ENCODE data around the gene NCBP1. TPM values are rescaled to one million over a fixed set of nuclear protein-coding genes. Genes with fewer than 3 reads are reported as not detected.
"Not testable (repeated sequence)": the region's sequence is repeated elsewhere in the genome, so short reads cannot be mapped to it uniquely, and the experiment has no call there.

NCBP1 gene, protein sequence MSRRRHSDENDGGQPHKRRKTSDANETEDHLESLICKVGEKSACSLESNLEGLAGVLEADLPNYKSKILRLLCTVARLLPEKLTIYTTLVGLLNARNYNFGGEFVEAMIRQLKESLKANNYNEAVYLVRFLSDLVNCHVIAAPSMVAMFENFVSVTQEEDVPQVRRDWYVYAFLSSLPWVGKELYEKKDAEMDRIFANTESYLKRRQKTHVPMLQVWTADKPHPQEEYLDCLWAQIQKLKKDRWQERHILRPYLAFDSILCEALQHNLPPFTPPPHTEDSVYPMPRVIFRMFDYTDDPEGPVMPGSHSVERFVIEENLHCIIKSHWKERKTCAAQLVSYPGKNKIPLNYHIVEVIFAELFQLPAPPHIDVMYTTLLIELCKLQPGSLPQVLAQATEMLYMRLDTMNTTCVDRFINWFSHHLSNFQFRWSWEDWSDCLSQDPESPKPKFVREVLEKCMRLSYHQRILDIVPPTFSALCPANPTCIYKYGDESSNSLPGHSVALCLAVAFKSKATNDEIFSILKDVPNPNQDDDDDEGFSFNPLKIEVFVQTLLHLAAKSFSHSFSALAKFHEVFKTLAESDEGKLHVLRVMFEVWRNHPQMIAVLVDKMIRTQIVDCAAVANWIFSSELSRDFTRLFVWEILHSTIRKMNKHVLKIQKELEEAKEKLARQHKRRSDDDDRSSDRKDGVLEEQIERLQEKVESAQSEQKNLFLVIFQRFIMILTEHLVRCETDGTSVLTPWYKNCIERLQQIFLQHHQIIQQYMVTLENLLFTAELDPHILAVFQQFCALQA
- 31.3 and 36.3 TPM in 2 replicates for total RNA-seq

DNA sequence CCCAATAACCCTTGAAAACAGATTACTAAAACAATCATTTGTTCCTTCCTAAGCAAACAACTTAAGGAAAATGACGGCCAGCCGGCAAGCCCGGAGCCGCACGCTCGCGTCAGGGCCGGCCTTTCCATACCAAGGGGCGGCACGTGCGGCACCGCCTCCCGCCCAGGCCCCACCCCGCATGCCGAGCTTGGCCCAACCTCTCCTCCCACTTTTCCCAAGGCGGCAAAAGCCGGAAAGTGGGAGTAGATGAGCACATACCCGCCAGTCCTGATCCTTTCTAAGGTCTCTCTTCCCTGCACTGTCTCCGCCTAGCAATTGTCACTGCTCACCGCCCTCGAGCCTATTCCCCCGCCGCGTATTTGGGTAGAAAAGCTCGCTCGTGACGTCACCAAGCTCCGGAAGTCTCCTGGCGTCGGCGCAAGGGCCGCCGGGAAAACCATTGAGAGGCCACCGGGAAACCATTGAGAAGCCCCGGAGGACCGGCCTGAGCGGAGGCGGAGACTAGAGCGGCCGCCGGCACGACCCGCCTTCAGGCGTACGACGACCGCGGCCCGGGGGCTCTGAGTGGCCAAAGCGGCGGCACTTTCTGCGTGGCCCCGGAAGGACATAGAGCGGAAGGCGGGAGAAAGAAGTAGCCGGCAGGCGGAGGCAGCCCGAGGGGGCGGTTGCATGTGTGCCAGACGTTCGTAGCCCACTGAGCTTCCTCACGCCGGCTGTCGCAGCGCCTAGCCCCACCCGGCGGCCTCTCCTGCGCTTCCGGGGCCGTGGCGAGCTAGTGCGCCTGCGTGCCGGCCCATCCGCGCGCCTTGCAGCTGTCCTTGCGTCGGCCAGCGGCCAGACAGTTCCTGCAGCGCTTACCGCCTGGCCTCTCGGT, at the start of gene NCBP1, which contains the start of gene TSTD2:
Gene NCBP1, plus strand, starts transcription at position 837 of the 874 bp plus-strand sequence. CDS start 61 bp downstream, outside the sequence.
Gene TSTD2, minus strand, starts transcription at position 384 of the 874 bp plus-strand sequence. CDS start 5,806 bp downstream, outside the sequence.
- TF ChIP-seq, protein P1, sequence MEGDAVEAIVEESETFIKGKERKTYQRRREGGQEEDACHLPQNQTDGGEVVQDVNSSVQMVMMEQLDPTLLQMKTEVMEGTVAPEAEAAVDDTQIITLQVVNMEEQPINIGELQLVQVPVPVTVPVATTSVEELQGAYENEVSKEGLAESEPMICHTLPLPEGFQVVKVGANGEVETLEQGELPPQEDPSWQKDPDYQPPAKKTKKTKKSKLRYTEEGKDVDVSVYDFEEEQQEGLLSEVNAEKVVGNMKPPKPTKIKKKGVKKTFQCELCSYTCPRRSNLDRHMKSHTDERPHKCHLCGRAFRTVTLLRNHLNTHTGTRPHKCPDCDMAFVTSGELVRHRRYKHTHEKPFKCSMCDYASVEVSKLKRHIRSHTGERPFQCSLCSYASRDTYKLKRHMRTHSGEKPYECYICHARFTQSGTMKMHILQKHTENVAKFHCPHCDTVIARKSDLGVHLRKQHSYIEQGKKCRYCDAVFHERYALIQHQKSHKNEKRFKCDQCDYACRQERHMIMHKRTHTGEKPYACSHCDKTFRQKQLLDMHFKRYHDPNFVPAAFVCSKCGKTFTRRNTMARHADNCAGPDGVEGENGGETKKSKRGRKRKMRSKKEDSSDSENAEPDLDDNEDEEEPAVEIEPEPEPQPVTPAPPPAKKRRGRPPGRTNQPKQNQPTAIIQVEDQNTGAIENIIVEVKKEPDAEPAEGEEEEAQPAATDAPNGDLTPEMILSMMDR (IDR thresholded peaks at IDR 0.05), result no peak
- peaks cover 47% of the 10 kb centered on the region for H3K4me1 Mint-ChIP-seq
- DNase-seq (peak; percentile 93), ATAC-seq (ENCODE audit: low read depth) (peak; percentile 92)
- H3K9me3 Mint-ChIP-seq, result no peaks in the 10 kb centered on the region
- ChIA-PET CTCF (interaction anchor here (0.7 to 2.3 kb wide), 8 partner anchors 8 to 624 kb away, joined by 3 to 14 read pairs (median 3); partner anchors contain the start of gene TDRD7), POLR2A (interaction anchor here (0.5 to 3.2 kb wide), 30 partner anchors 10 to 1758 kb away, joined by 3 to 31 read pairs (median 4); partner anchors contain the start of genes ANP32B, ERCC6L2, NANS and TBC1D2)
- H3K4me3 Mint-ChIP-seq, result peak within 1 kb of the TSS; percentile 100
- intact Hi-C loops (cut with micrococcal nuclease), result loop anchor here (1.0 to 10.0 kb wide), 12 partner anchors 18 to 1162 kb away; partner anchors contain the start of genes ANKS6, ANP32B, PRXL2C and TBC1D2
- peaks cover 19% of the 10 kb centered on the region for H3K36me3 Mint-ChIP-seq (ENCODE audit: low read depth)
- no peaks in the 10 kb centered on the region for H3K27me3 Mint-ChIP-seq
- H3K27ac Mint-ChIP-seq, result peak within 1 kb of the TSS; percentile 99

DNA sequence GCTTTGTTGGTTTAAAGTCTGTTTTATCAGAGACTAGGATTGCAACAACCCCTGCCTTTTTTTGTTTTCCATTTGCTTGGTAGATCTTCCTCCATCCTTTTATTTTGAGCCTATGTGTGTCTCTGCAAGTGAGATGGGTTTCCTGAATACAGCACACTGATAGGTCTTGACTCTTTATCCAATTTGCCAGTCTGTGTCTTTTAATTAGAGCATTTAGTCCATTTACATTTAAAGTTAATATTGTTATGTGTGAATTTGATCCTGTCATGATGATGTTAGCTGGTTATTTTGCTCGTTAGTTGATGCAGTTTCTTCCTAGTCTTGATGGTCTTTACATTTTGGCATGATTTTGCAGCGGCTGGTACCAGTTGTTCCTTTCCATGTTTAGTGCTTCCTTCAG, 48.8 kb upstream of the NCBP1 start:
- H3K9me3 Mint-ChIP-seq; H3K4me3 Mint-ChIP-seq; ATAC-seq (ENCODE audit: low read depth); intact Hi-C loops (cut with micrococcal nuclease); DNase-seq; H3K27me3 Mint-ChIP-seq; H3K36me3 Mint-ChIP-seq (ENCODE audit: low read depth); H3K4me1 Mint-ChIP-seq; CTCF ChIA-PET; H3K27ac Mint-ChIP-seq; POLR2A ChIA-PET: not testable (repeated sequence)

DNA sequence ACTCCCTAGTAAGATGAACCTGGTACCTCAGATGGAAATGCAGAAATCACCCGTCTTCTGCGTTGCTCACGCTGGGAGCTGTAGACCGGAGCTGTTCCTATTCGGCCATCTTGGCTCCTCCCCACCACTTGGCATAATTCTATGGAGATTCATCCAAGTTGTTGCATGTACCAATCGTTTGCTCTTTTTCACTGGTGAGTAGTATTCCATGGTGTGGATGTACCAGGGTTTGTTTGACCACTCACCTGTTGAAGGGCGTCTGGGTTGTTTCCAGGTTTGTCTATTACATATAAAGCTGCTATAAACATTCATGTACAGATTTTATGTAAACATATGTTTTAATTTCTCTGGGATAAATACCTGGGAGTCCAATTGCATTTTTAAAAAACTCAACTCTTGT, 46.7 kb upstream of the NCBP1 start:
- H3K36me3 Mint-ChIP-seq (ENCODE audit: low read depth); H3K27me3 Mint-ChIP-seq; intact Hi-C loops (cut with micrococcal nuclease); ATAC-seq (ENCODE audit: low read depth); H3K4me1 Mint-ChIP-seq; H3K27ac Mint-ChIP-seq; H3K9me3 Mint-ChIP-seq; H3K4me3 Mint-ChIP-seq; DNase-seq; POLR2A ChIA-PET: not testable (repeated sequence)
- CTCF ChIA-PET, result interaction anchor here (2.1 kb wide), 1 partner anchor 12 kb away, joined by 6 read pairs; no protein-coding TSS in a partner anchor

DNA sequence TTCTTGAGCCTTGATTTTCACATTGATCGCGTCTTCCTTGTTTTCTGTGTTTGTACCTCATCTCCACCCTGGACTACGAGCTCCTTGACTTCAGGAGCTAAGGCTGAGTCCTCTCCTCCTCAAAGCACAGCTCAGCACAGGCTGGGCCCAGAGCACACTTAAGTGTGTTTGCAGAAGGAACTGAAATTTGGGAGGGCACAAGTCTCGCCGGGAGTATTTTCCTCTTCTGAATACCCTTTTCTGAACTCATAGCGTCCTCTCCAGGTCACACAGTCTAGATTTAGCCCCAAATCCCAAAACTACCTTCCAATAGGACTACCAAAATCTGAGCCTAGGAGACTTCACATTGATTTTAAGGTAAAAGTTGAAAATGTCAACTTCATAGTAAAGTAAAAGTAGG, 42.1 kb upstream of the NCBP1 start:
- Mint-ChIP-seq H3K36me3 (ENCODE audit: low read depth) (peaks cover 5% of the 10 kb centered on the region), H3K4me1 (no peaks in the 10 kb centered on the region), H3K9me3 (peaks cover 2% of the 10 kb centered on the region), H3K27me3 (peaks cover 2% of the 10 kb centered on the region), H3K4me3 (no peak overlapping the region), H3K27ac (no peak overlapping the region)
- TF ChIP-seq, protein P1 (IDR thresholded peaks at IDR 0.05), result no peak
- intact Hi-C loops (cut with micrococcal nuclease), result no loop called here
- CTCF ChIA-PET, result interaction anchor here (1.0 kb wide), 1 partner anchor 10 kb away, joined by 3 read pairs; no protein-coding TSS in a partner anchor
- ATAC-seq (ENCODE audit: low read depth), result no peak
- POLR2A ChIA-PET, result no interaction called here
- no peak for DNase-seq

DNA sequence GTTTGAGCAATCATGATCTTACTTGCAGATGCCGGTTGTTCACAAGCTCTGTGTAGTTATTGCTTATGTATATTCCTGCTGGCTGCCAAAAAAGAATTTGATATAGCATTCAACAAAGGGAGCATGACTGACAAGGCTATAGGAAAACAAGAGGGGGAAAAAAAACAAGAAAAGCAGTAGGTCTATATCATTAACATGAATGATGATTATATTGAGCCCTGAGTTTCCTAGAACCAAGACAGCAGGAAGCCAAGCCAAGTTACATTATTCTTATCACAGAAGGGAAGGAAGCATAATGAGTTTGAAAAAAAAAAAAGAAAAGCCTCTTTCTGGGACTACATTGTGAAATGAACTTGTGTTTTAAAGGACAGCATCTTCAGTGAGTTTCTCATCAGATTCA, 41.5 kb upstream of the NCBP1 start:
- H3K36me3 Mint-ChIP-seq (ENCODE audit: low read depth), result peaks cover 5% of the 10 kb centered on the region
- ChIA-PET CTCF (no interaction called here), POLR2A (no interaction called here)
- ATAC-seq (ENCODE audit: low read depth) (no peak), DNase-seq (no peak)
- H3K9me3 Mint-ChIP-seq, result no peaks in the 10 kb centered on the region
- H3K4me3 Mint-ChIP-seq, result no peak overlapping the region
- TF ChIP-seq, protein P1 (IDR thresholded peaks at IDR 0.05), result no peak
- H3K4me1 Mint-ChIP-seq, result no peaks in the 10 kb centered on the region
- no peak overlapping the region for H3K27ac Mint-ChIP-seq
- H3K27me3 Mint-ChIP-seq, result peaks cover 2% of the 10 kb centered on the region
- intact Hi-C loops (cut with micrococcal nuclease), result no loop called here
